A172 (cell line): Measurements from ENCODE around the gene ACAT1. TPM values are rescaled to one million over a fixed set of nuclear protein-coding genes. Genes with fewer than 3 reads are reported as not detected.
"Not testable (repeated sequence)": the region's sequence is repeated elsewhere in the genome, so short reads cannot be mapped to it uniquely, and the experiment has no call there.

Source experiments
- DNase-seq: peaks from one replicate; pipeline ENCODE4 v3.0.0-alpha.2; 2015; ENCODE audit warnings: low spot score
- total RNA-seq: library from RNA; depleted of rRNA; stranded (reverse); fragments of >200 nt; shearing (Covaris generic); gene quantifications from 2 replicates; pipeline ENCODE4 v1.2.3, GENCODE V29; 2014; rRNA removed

Gene ACAT1
- total RNA-seq, result 144 and 159 TPM in 2 replicates

GRCh38 chr11:108121274-108122155, at the start of gene ACAT1:
Gene ACAT1 (plus strand): TSS chr11:108121567. CDS start chr11:108121607, 40 bp downstream.
- DNase-seq, result peak; percentile 61

DNA sequence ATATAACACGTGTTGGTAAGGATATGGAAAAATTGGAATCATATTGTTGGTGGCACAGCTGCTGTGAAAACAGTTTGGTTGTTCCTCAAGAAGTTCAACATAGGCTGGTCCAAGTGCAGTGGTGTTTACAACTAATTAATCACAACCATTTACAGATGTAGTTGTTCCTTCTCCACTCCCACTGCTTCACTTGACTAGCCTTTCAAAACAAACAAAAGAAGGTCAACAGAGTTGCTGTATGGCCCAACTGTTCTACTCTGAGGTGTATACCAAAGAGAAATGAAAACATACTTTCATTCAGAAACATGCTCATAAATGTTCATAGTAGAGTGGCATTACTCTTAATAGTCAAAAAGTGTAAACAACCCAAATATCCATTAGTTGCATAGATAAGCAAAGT, 36.6 kb upstream of the ACAT1 start:
- DNase-seq, result no peak

DNA sequence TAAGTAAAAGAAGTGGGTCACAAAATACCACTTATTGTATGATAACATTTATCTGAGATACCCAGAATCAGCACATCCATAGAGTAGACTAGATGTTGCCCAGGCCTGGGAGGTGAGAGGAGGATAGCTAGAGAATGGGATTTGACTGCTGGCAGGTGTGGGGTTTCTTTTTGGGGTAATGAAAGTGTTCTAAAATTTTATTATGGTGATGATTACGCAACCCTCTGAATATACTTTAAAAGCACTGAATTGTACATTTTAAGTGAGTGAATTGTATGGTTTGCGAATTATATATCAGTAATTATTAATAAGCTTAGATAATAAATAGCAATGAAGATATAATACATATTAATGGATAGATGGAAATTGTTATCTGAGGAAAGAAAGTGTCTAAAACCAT, 35.7 kb upstream of the ACAT1 start:
- no peak for DNase-seq

DNA sequence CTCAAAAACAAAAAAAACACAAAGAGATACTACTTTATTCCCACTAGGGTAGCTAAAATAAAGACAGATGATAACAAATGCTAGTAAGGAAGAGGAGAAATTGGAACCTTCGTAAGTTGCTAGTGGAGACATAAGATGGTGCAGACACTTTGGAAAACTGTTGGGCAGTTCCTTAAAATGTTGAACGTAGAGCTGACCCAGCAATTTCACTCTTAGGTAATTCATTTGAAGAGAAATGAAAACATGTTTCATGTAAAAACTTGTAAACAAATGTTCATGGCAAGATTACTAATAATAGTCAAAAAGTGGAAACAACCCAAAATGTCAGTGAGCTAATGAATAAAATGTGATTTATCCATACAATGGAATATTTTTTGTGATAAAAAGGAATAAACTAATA, 29.2 kb upstream of the ACAT1 start:
- no peak for DNase-seq

GRCh38 chr11:108093128-108093904, 28.1 kb upstream of the ACAT1 start:
- DNase-seq, result no peak

DNA sequence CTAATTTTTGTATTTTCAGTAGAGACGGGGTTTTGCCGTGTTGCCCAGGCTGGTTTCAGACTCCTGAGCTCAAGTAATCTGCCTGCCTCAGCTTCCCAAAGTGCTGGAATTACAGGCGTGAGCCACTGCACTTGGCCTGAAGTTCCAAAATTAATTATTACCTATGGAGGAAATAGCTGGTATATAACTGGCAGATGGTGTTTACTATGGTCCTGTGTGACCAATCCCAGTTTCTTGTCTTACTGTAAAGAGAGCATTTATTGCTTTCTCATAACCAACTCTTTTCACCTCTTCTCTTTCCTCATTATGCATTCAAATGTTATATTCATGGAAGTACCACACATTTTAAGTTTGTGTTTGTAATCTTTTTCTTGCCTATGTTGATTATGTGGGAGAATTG, 24.2 kb upstream of the ACAT1 start:
- DNase-seq, result no peak

DNA sequence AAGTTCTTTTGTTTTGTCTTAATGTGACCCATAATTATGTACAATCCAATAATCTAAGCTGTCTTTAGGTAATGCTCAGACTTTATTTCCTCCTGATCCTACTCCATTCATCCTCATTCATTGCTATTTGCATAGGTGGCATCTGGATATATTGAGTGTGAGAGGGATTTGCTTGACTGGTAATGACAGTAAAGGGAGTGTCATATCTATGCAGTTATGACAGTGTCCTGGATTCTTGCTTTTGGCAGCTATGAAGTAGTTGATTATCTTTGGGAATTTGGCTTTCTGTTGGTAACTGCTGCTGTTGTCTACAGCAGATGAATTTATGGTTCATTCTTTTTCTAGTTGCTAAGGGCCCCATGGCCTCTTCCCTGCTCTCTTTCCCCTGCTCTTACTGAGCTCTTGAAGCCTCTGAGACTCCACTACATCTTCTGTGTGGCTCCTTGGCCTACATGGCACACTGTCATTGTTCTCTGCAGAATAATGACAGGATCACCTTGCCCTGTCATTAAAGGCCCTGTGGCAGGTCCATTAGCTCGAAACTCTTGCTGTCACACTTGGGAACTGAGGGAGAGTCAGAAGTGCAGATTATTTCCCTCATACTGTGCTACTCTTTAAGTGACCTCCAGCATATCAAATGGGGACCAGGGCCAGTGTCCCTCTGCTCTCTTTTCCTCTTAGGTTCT, 20.1 kb upstream of the ACAT1 start:
- DNase-seq, result no peak

DNA sequence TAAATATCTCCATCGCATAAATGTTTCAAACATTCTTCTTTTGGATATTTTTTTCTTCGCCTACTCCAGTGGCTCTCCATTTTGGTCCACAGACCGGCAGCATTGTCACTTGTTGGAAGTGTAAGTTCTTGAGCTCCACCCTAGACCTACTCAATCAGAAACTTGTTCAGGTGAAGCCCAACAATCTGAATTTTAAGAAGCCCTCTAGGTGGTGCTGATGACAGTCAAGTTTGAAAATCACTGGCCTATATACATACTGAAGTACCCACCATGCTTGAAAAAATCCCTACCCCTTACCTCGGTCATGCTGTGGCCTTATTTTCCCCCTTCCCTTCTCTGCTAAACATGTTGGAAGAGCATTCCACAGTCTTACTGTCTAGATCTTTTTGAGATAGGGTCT, 10.2 kb upstream of the ACAT1 start:
- no peak for DNase-seq

GRCh38 chr11:108112057-108112456, 9.3 kb upstream of the ACAT1 start:
- no peak for DNase-seq

GRCh38 chr11:108115500-108116140, 5.7 kb upstream of the ACAT1 start:
- DNase-seq, result peak; percentile 46

DNA sequence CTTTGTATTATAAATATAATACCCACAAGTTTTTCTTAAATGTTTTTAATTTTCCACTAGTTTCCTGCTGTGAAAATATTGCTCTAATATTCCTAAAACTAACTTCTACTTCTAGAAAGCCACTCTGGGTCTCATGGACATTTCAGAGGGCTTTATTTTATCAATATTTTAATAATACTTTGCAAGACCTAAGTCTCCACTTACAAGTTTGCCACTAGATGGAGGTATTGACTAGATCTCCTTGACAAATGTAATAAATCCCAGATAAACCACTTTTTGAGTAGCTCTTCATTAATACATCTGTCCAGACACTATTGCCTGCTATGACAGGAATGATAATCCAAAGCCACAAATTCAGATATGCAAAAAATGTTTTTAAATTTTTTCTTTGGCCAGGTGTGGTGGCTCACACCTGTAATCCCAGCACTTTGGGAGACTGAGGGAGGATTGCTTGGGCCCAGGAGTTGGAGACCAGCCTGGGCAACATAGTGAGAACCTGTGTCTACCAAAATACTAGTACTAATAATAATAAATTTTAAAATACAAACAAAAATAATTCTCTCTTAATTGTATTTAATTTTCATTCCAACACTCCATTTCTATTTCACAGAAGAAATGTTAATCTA, 3.5 kb upstream of the ACAT1 start:
- peak; percentile 20 for DNase-seq

- not testable (repeated sequence) for DNase-seq
Observed at GRCh38 chr11:108120936-108121273, 462 bp upstream of the ACAT1 start.

GRCh38 chr11:108122166-108122628, 830 bp downstream of the ACAT1 start:
- DNase-seq, result peak; percentile 7

DNA sequence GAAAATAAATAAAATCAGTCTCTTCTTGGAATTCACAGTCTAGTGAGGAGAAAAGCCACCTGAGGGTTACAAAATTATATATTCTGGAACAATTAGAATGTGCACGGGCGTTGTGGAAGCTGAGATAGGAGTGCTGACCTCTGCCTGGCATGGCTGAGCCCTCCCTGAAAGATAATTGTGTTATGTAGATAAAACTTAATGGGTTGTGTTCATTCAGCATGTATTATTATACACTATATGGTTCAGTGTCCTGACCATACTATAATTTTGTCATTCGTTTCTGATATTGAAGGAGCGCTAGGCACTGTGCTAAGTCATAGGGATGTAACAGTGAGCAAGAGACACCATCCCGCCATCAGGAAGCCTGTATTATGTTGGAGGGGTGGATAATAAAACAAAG, 3.7 kb downstream of the ACAT1 start:
- DNase-seq, result no peak

- DNase-seq, result no peak
Observed at GRCh38 chr11:108128772-108129171, 7.4 kb downstream of the ACAT1 start.

DNA sequence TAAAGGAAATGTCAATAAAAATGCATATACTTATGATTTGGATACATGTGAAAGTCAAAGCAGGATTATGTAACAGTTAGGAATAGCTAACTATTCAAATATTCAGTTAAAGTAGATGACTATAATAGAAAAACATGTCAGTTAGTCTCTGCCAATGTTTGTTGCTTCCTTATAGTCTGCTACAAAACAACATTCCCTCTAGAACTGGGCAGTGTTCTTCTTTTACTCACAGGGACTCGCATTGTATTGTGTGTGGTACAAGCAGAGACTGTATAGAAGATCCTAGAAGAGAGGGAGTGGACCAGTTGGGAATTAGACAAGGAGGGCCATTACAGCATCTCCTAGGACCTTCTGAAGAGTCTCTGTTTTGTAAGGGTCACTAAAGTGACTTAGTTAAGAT, 10.6 kb downstream of the ACAT1 start:
- DNase-seq, result no peak

DNA sequence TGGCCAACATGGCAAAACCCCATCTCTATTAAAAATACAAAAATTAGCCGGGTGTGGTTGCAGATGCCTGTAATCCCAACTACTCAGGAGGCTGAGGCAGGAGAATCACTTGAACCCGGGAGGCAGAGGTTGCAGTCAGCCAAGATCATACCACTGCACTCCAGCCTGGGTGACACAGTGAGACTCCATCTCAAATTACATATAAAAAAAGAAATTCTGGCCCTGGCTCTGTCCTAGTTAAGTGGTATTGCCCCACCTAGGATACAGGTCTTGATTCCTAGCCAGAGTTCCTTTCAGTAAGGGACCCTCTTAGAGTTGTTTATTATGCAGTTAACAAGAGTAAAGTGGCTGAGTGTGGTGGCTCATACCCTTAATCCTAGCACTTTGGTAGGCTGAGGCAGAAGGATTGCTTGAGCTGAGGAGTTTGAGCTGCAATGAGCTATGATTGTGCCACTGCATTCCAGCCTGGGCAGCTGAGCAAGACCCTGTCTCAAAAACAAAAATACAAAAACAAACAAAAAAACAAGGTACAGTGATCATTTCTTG, 11.7 kb downstream of the ACAT1 start:
- not testable (repeated sequence) for DNase-seq

GRCh38 chr11:108135845-108136544, 14.6 kb downstream of the ACAT1 start:
- peak; percentile 4 for DNase-seq

DNA sequence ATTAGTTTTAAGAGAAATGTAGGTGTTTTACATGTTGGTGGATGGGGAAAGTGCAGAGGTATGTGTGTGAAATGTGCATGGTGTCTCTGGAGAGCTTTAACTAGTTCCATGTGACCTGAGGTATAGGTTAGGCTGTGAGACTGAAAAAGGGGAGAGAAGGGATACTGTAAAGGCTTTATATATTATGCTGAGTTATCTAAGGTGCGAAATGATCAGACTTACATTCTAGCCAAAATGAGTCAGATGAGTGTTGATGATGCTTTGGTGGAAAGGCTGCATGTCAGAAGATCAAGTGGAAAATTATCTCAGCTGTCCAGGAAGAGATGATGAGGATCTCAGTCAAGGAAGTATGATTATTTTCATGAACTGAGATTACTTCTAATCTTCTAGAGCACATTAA, 15.8 kb downstream of the ACAT1 start:
- no peak for DNase-seq

GRCh38 chr11:108142304-108142703, 20.9 kb downstream of the ACAT1 start:
- DNase-seq, result no peak
